ENCODE results near the gene SH2D7. TPM values are rescaled to one million over a fixed set of nuclear protein-coding genes. Genes with fewer than 3 reads are reported as not detected.
"Not testable (repeated sequence)": the region's sequence is repeated elsewhere in the genome, so short reads cannot be mapped to it uniquely, and the experiment has no call there.

The SH2D7 gene
- total RNA-seq, 1 donor from 2014 or later = not detected

- no peak for DNase-seq (ENCODE audit: extremely low spot score, unreplicated experiment)
- peak overlapping the region; percentile 76 for H3K27ac Mint-ChIP-seq (ENCODE audit: unreplicated experiment)
- no peaks in the 10 kb centered on the region for H3K36me3 Mint-ChIP-seq (ENCODE audit: unreplicated experiment)
Observed at GRCh38 chr15:78148392-78149067, 56.2 kb downstream of the SH2D7 start.

GRCh38 chr15:78149068-78149804 is 56.9 kb downstream of the SH2D7 start, which contains the start of gene IDH3A:
Gene IDH3A, plus strand, starts transcription at chr15:78149362. Its CDS starts 42 bp downstream, at chr15:78149404.
- Mint-ChIP-seq H3K4me1 (ENCODE audit: unreplicated experiment) (peaks cover 24% of the 10 kb centered on the region), H3K9me3 (ENCODE audit: unreplicated experiment) (no peaks in the 10 kb centered on the region), H3K27ac (ENCODE audit: unreplicated experiment) (peak within 1 kb of the TSS; percentile 76), H3K36me3 (ENCODE audit: unreplicated experiment) (no peaks in the 10 kb centered on the region), H3K4me3 (ENCODE audit: unreplicated experiment) (peak within 1 kb of the TSS; percentile 82), H3K27me3 (ENCODE audit: unreplicated experiment) (no peaks in the 10 kb centered on the region)
- peak; percentile 100 for DNase-seq (ENCODE audit: extremely low spot score, unreplicated experiment)
- TF ChIP-seq CTCF (IDR thresholded peaks at IDR 0.05) = no peak

More at GRCh38 chr15:78148392-78149067, 56.2 kb downstream of the SH2D7 start:
- H3K9me3 Mint-ChIP-seq (ENCODE audit: unreplicated experiment) = no peaks in the 10 kb centered on the region
- H3K4me1 Mint-ChIP-seq (ENCODE audit: unreplicated experiment) = peaks cover 24% of the 10 kb centered on the region
- TF ChIP-seq CTCF (IDR thresholded peaks at IDR 0.05) = no peak
- H3K4me3 Mint-ChIP-seq (ENCODE audit: unreplicated experiment) = peak overlapping the region; percentile 81
- H3K27me3 Mint-ChIP-seq (ENCODE audit: unreplicated experiment) = no peaks in the 10 kb centered on the region

- H3K9me3 Mint-ChIP-seq (ENCODE audit: unreplicated experiment) = no peaks in the 10 kb centered on the region
- no peaks in the 10 kb centered on the region for H3K27me3 Mint-ChIP-seq (ENCODE audit: unreplicated experiment)
- no peak for TF ChIP-seq CTCF (IDR thresholded peaks at IDR 0.05)
- no peaks in the 10 kb centered on the region for H3K36me3 Mint-ChIP-seq (ENCODE audit: unreplicated experiment)
- H3K27ac Mint-ChIP-seq (ENCODE audit: unreplicated experiment) = peak overlapping the region; percentile 46
- no peak for DNase-seq (ENCODE audit: extremely low spot score, unreplicated experiment)
- peak overlapping the region; percentile 82 for H3K4me3 Mint-ChIP-seq (ENCODE audit: unreplicated experiment)
- peaks cover 26% of the 10 kb centered on the region for H3K4me1 Mint-ChIP-seq (ENCODE audit: unreplicated experiment)
Observed at GRCh38 chr15:78149805-78150751, 57.7 kb downstream of the SH2D7 start.

- not testable (repeated sequence) for H3K4me3 Mint-ChIP-seq (ENCODE audit: unreplicated experiment); H3K36me3 Mint-ChIP-seq (ENCODE audit: unreplicated experiment); H3K9me3 Mint-ChIP-seq (ENCODE audit: unreplicated experiment); H3K27ac Mint-ChIP-seq (ENCODE audit: unreplicated experiment); H3K27me3 Mint-ChIP-seq (ENCODE audit: unreplicated experiment); DNase-seq (ENCODE audit: extremely low spot score, unreplicated experiment)
- H3K4me1 Mint-ChIP-seq (ENCODE audit: unreplicated experiment) = peaks cover 36% of the 10 kb centered on the region
Observed at GRCh38 chr15:78151075-78151474, 58.7 kb downstream of the SH2D7 start.

Other genes starting within 250 kb of the SH2D7 start
- gene TBC1D2B, start 14.8 kb upstream of the SH2D7 start, total RNA-seq = 65.5 and 69.3 TPM in 2 replicates
- 7.6 and 9.6 TPM in 2 replicates for gene CIB2, start 38.9 kb downstream of the SH2D7 start, total RNA-seq
- 46.7 and 47.4 TPM in 2 replicates for gene IDH3A, start 56.8 kb downstream of the SH2D7 start, total RNA-seq
- gene ACSBG1, start 142.0 kb downstream of the SH2D7 start, total RNA-seq = not detected in 2 replicates
- gene DNAJA4, start 172.0 kb downstream of the SH2D7 start, total RNA-seq = not detected in 2 replicates
- gene SKIC8, start 207.0 kb downstream of the SH2D7 start, total RNA-seq = 40.3 and 46.5 TPM in 2 replicates
- gene CRABP1, start 247.8 kb downstream of the SH2D7 start, total RNA-seq = 3.6 and 5.2 TPM in 2 replicates

All from osteocyte (in vitro differentiated cells).